T-helper 17 cell (primary cell): ENCODE measurements around the gene NEDD4L. TPM values are rescaled to one million over a fixed set of nuclear protein-coding genes. Genes with fewer than 3 reads are reported as not detected.
"Not testable (repeated sequence)": the region's sequence is repeated elsewhere in the genome, so short reads cannot be mapped to it uniquely, and the experiment has no call there.

Experiments used
- ATAC-seq: fragments of 150-1000 bp; cut with Tn5 transposase; 2 replicates; pipeline ENCODE4 v1.10.0; 2021; ENCODE audit warnings: mild to moderate bottlenecking, moderate library complexity
- DNase-seq, 3 donors: peaks; one replicate each; pipeline versions ENCODE4 v3.0.0 to v3.0.0-alpha.2; 2020 to 2021
- H3K9me3 ChIP-seq: one replicate; pipeline ENCODE4 v1.7.0; 2013; ENCODE audit warnings: low read length, mild to moderate bottlenecking; ENCODE audit not compliant: control insufficient read depth, poor library complexity, severe bottlenecking
- H3K27ac Mint-ChIP-seq: one replicate; pipeline ENCODE4 v1.8.0; 2022; ENCODE audit warnings: mild to moderate bottlenecking, moderate library complexity, mixed read lengths
- H3K27me3 Mint-ChIP-seq: one replicate; pipeline ENCODE4 v1.8.0; 2022; ENCODE audit warnings: mixed read lengths
- H3K36me3 Mint-ChIP-seq: one replicate; pipeline ENCODE4 v1.8.0; 2022; ENCODE audit warnings: low read depth, mixed read lengths
- H3K4me1 Mint-ChIP-seq: one replicate; pipeline ENCODE4 v1.8.0; 2022; ENCODE audit warnings: mild to moderate bottlenecking, mixed read lengths
- H3K4me3 Mint-ChIP-seq: one replicate; pipeline ENCODE4 v1.8.0; 2022; ENCODE audit warnings: mild to moderate bottlenecking, moderate library complexity, mixed read lengths
- total RNA-seq, 4 donors: library from RNA in 2 of 4; stranded (reverse) in 2 of 4; gene quantifications; one replicate each; pipeline ENCODE4 v1.2.3 and lab custom pipeline; 2022 to 2026

Gene NEDD4L
- 10 to 100 TPM in 1 of 2 donors, 1 to 10 TPM in 1; 9.8 to 22.4 TPM for total RNA-seq
- 19.6 to 21.0 reads per million in 2 donors for total RNA-seq (lab: John Stamatoyannopoulos, UW)

DNA sequence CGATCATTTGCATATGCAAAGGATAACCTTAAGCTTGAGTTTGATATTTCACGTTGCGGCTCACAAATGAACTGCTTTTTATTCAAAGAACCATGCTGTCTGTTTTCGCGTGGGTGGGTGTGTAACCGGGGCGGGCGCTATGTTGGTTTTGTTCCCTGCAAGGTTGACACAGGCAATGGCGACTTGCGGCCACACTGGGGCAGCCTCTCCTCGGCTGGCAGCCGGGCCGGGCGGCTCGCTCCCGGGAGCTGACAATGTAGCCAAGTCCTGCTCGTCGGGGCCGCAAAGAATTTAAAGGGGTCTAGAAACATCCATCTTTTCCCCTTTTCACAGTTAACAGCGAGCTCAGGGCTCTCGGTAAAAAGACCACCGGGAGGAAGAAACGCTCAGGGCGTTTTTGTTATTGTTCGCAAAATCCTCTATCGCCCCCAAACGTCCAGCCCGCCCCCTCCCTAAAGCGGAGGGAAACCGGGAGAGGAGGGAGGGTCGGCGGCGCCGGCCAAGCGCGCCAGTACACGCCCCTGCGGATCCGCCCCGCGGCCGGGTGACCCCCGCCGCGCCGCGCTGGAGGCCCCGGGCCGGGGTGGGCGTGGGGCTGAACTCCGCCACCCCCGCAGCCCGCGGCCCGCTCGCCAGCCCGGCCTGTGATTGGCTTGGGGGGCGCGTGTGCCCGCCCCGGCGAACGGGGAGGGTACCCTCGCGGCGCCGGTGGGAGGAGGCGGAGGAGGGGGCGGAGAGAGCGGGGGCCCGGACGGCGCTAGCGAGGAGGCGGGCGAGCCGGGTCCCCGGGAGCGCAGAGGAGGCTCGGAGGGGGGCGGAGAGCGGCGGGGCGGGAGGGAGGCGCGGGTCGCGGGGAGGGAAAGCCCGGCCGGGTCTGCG, at the start of gene NEDD4L:
NEDD4L (plus strand) TSS at position 736 of the 879 bp plus-strand sequence. CDS start 435 bp downstream, outside the sequence.
- DNase-seq (peak; percentile 52 to 60 (median 57)), ATAC-seq (peak; percentile 81)
- H3K27ac Mint-ChIP-seq = peak within 1 kb of the TSS; percentile 72
- H3K4me1 Mint-ChIP-seq = peaks cover 18% of the 10 kb centered on the region
- peak within 1 kb of the TSS; percentile 91 for H3K4me3 Mint-ChIP-seq
- no peaks in the 10 kb centered on the region for H3K9me3 ChIP-seq
- peaks cover 3% of the 10 kb centered on the region for H3K36me3 Mint-ChIP-seq
- H3K27me3 Mint-ChIP-seq = peaks cover 28% of the 10 kb centered on the region

GRCh38 chr18:57995331-57995730, 48.7 kb upstream of the NEDD4L start:
- Mint-ChIP-seq H3K27me3 (peaks cover 18% of the 10 kb centered on the region), H3K4me3 (no peak overlapping the region), H3K4me1 (no peaks in the 10 kb centered on the region), H3K36me3 (no peaks in the 10 kb centered on the region), H3K27ac (no peak overlapping the region)
- H3K9me3 ChIP-seq = no peaks in the 10 kb centered on the region
- no peak for ATAC-seq
- DNase-seq = no peak

- DNase-seq, ATAC-seq, H3K4me1 Mint-ChIP-seq, H3K27ac Mint-ChIP-seq, H3K4me3 Mint-ChIP-seq, H3K9me3 ChIP-seq, H3K36me3 Mint-ChIP-seq: not testable (repeated sequence)
- H3K27me3 Mint-ChIP-seq = peaks cover 18% of the 10 kb centered on the region
Measured at GRCh38 chr18:57996894-57997293, 47.1 kb upstream of the NEDD4L start.

DNA sequence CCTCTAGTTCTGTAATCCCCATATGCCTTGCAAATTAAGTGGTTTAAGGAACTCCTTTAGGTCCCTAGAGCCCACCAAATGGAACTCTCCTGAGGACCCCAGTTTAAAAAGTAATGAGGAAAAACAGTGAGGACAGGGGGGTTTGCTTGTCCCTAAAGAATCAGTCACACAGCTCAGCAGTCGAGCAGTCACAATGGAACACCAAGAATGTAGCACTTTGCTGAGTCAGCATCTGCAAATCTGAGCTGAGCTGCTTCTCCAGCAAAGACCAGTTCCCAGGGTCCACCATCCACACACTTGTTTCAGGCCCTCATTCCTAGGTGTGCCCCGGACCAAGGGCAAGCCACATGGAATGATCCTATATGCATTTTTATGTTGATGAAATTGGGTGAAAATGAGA, 46.2 kb upstream of the NEDD4L start:
- ATAC-seq (no peak), DNase-seq (no peak)
- peaks cover 26% of the 10 kb centered on the region for H3K27me3 Mint-ChIP-seq
- H3K9me3 ChIP-seq = no peaks in the 10 kb centered on the region
- no peaks in the 10 kb centered on the region for H3K36me3 Mint-ChIP-seq
- H3K4me1 Mint-ChIP-seq = no peaks in the 10 kb centered on the region
- H3K4me3 Mint-ChIP-seq = no peak overlapping the region
- no peak overlapping the region for H3K27ac Mint-ChIP-seq

- H3K27me3 Mint-ChIP-seq = peaks cover 32% of the 10 kb centered on the region
- DNase-seq = no peak
- H3K36me3 Mint-ChIP-seq = no peaks in the 10 kb centered on the region
- no peak overlapping the region for H3K27ac Mint-ChIP-seq
- no peak overlapping the region for H3K4me3 Mint-ChIP-seq
- no peaks in the 10 kb centered on the region for H3K4me1 Mint-ChIP-seq
- H3K9me3 ChIP-seq = no peaks in the 10 kb centered on the region
- ATAC-seq = no peak
Measured at GRCh38 chr18:57998461-57998860, 45.6 kb upstream of the NEDD4L start.

- Mint-ChIP-seq H3K27me3 (peaks cover 50% of the 10 kb centered on the region), H3K36me3 (peaks cover 2% of the 10 kb centered on the region), H3K27ac (no peak overlapping the region), H3K4me1 (no peaks in the 10 kb centered on the region), H3K4me3 (no peak overlapping the region)
- ATAC-seq = no peak
- H3K9me3 ChIP-seq = no peaks in the 10 kb centered on the region
- no peak for DNase-seq
Measured at GRCh38 chr18:58004317-58004716, 39.7 kb upstream of the NEDD4L start.

DNA sequence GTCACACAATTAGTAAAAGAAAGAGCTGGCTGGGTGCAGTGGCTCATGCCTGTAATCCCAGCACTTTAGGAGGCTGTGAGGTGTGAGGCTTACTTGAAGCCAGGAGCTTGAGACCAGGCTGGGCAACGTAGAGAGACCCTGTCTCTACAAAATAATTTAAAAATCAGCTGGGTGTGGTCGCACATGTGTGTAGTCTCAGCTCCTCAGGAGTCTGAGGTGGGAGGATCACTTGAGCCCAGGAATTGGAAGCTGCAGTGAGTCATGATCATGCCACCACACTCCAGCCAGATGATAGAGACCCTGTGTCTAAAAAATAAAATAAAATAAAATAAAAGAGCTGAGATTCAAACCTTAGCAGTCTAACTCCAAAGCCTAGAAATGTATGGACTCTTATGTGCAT, 39.0 kb upstream of the NEDD4L start:
- Mint-ChIP-seq H3K4me1 (no peaks in the 10 kb centered on the region), H3K27ac (no peak overlapping the region), H3K36me3 (peaks cover 2% of the 10 kb centered on the region), H3K27me3 (peaks cover 50% of the 10 kb centered on the region), H3K4me3 (no peak overlapping the region)
- H3K9me3 ChIP-seq = no peaks in the 10 kb centered on the region
- DNase-seq (no peak), ATAC-seq (no peak)

DNA sequence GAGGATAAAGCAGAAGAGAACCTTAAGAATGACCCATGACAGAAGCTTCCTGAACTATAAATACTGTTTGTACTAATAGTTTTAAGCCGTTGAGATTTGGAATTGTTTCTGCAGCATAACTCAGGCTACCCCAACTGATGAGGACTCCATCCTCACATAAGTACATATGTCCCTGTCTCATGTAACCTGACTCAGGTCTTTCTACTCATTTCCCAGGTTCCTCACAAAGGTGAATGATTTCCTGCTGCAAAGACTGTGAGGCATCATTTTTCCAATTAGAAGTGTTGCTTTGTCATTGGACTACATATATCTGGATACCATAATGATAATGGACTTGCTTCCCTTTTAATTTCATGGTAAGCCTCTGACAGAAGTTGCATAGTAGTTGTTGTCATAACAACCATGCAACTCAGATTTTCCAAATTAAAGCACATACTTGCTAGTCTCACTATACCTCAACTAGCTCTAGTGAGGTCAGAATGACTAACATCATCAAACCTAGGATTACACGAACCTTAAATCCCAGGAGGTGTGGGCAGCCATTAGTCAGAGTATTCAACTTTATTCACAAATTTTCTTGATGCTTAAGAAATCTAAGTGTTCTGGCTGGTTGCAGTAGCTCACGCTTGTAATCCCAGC, 38.0 kb upstream of the NEDD4L start:
- ATAC-seq = no peak
- DNase-seq = no peak
- Mint-ChIP-seq H3K4me3 (no peak overlapping the region), H3K4me1 (no peaks in the 10 kb centered on the region), H3K27ac (no peak overlapping the region), H3K27me3 (peaks cover 50% of the 10 kb centered on the region), H3K36me3 (peaks cover 2% of the 10 kb centered on the region)
- no peaks in the 10 kb centered on the region for H3K9me3 ChIP-seq

DNA sequence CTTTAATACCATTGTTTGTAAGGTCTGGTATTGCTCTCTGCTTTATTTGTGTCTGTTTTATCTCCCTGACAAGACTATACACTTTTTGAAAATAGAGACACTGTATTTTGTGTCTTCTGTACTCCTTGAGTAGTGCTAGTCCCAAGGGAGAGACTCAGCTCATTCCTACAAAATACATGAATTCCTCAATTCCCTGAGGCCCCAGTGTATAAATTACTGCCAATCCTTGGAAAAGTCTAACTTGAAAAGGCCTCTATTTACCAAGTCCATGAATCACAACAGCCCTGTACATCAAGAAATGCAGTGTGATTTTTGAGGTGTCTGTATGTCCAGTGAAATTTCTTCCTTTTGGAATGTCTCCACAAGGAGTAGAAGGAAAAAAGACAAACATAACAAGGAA, 34.9 kb upstream of the NEDD4L start:
- no peak overlapping the region for H3K4me3 Mint-ChIP-seq
- H3K9me3 ChIP-seq = no peaks in the 10 kb centered on the region
- peaks cover 24% of the 10 kb centered on the region for H3K27me3 Mint-ChIP-seq
- no peaks in the 10 kb centered on the region for H3K4me1 Mint-ChIP-seq
- no peak for ATAC-seq
- DNase-seq = no peak
- peaks cover 2% of the 10 kb centered on the region for H3K36me3 Mint-ChIP-seq
- H3K27ac Mint-ChIP-seq = no peak overlapping the region

- Mint-ChIP-seq H3K4me3 (no peak overlapping the region), H3K36me3 (peaks cover 2% of the 10 kb centered on the region), H3K27ac (no peak overlapping the region), H3K4me1 (no peaks in the 10 kb centered on the region), H3K27me3 (peaks cover 20% of the 10 kb centered on the region)
- DNase-seq (no peak), ATAC-seq (no peak)
- H3K9me3 ChIP-seq = no peaks in the 10 kb centered on the region
Measured at GRCh38 chr18:58010265-58010664, 33.8 kb upstream of the NEDD4L start.

DNA sequence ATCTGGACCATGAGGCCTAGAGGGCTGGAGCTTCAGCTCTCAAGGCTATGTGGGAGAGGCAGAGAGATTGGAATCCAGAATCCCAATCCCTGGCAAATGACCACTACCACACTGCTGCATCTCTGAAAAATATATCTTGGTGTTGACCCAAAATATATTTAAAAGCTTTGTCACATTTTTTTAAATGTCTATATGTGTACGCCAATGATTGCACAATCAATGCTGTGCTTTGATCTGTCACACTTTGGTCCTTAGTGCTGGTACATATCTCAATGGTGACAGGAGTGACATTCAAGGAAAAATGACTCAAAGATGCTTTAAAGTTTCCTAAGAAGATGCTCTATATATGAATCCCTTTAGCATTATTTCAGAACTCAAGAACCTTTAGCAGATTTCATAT, 31.7 kb upstream of the NEDD4L start:
- H3K9me3 ChIP-seq = no peaks in the 10 kb centered on the region
- no peak overlapping the region for H3K4me3 Mint-ChIP-seq
- H3K27ac Mint-ChIP-seq = no peak overlapping the region
- ATAC-seq = no peak
- H3K36me3 Mint-ChIP-seq = peaks cover 2% of the 10 kb centered on the region
- no peaks in the 10 kb centered on the region for H3K4me1 Mint-ChIP-seq
- H3K27me3 Mint-ChIP-seq = peaks cover 9% of the 10 kb centered on the region
- DNase-seq = no peak

- DNase-seq (no peak), ATAC-seq (no peak)
- Mint-ChIP-seq H3K27me3 (peaks cover 4% of the 10 kb centered on the region), H3K4me1 (no peaks in the 10 kb centered on the region), H3K36me3 (no peaks in the 10 kb centered on the region), H3K27ac (no peak overlapping the region), H3K4me3 (no peak overlapping the region)
- no peaks in the 10 kb centered on the region for H3K9me3 ChIP-seq
Measured at GRCh38 chr18:58013241-58014211, 30.5 kb upstream of the NEDD4L start.
